Left renal pelvis (tissue), 4 donors: ENCODE data around the gene UGT2B10. TPM values are rescaled to one million over a fixed set of nuclear protein-coding genes. Genes with fewer than 3 reads are reported as not detected.

ENCODE experiments used
- DNase-seq, 4 donors: peaks; one replicate each; pipeline ENCODE4 v3.0.0-alpha.2; 2013; ENCODE audit warnings: low read depth in 4 of 4, low spot score in 3 of 4
- polyA plus RNA-seq, 4 donors: library from polyadenylated mRNA; unstranded; fragments of 120-200 nt; gene quantifications; one replicate each; pipeline ENCODE4 v1.2.1, GENCODE V29; 2013; ENCODE audit not compliant: insufficient read length in 4 of 4

Gene UGT2B10
- polyA plus RNA-seq, 4 donors, result 0.15 to 0.76 (median 0.32) TPM

GRCh38 chr4:68869274-68869773 lies 53.5 kb downstream of the UGT2B10 start:
- DNase-seq, result no peak

- DNase-seq, result no peak
Measured at GRCh38 chr4:68871809-68872642, 56.2 kb downstream of the UGT2B10 start.

- no peak for DNase-seq
Measured at GRCh38 chr4:68872643-68873502, 57.1 kb downstream of the UGT2B10 start.

GRCh38 chr4:68874507-68874906 lies 58.7 kb downstream of the UGT2B10 start:
- no peak for DNase-seq

GRCh38 chr4:68877555-68877954 lies 61.8 kb downstream of the UGT2B10 start:
- no peak for DNase-seq

- DNase-seq, result no peak
Measured at GRCh38 chr4:68878048-68878447, 62.3 kb downstream of the UGT2B10 start.

Other genes starting within 250 kb of the UGT2B10 start
- not detected for gene UGT2B17, start 239.7 kb upstream of the UGT2B10 start, polyA plus RNA-seq
- under 1 TPM in 2 of 4 donors, not detected in 2; 0.08 to 0.09 TPM for gene UGT2B15, start 145.3 kb upstream of the UGT2B10 start, polyA plus RNA-seq
- 100 to 1,000 TPM in 1 of 4 donors, 10 to 100 TPM in 2, 1 to 10 TPM in 1; 1.9 to 175 (median 75.7) TPM for gene UGT2A3, start 135.8 kb downstream of the UGT2B10 start, polyA plus RNA-seq